Posterior vena cava (tissue), 2 donors: Measurements from ENCODE around the gene TNFRSF4. TPM values are rescaled to one million over a fixed set of nuclear protein-coding genes. Genes with fewer than 3 reads are reported as not detected.
A peak's percentile ranks its signal among the peaks of the same experiment; 100 is the strongest.

Experiments used
- DNase-seq: peaks from one replicate; pipeline ENCODE4 v3.0.0-alpha.2; 2020; ENCODE audit warnings: low spot score
- intact Hi-C, 2 donors: fragments of 100-400 bp; cut with DNase I; formaldehyde crosslinking; loops; one replicate each; pipeline versions ENCODE4 v1.14.1 to v1.14.2; 2022 to 2023
- total RNA-seq, 2 donors: library from RNA; stranded (reverse); fragmentation: NEBNext Ultra II Directional; extraction: Animal tissue kit (Norgen Biotek cat#: 25700); gene quantifications; one replicate each; pipeline ENCODE4 v1.2.1, GENCODE V29; 2021
- donor health status: DM: yes; HTN: yes; CAD: no.
- donor health status: DM: yes; HTN: yes; CAD: no.

TNFRSF4 gene
- total RNA-seq, 2 donors from 2014 or later: 2.0 to 2.8 TPM

GRCh38 chr1:1206966-1207531, 6.9 kb downstream of the TNFRSF4 start:
- DNase-seq: peak; percentile 67
- intact Hi-C loops: no loop called here

- intact Hi-C loops: no loop called here
Observed at GRCh38 chr1:1206376-1206965, 7.5 kb downstream of the TNFRSF4 start, which contains the start of gene TNFRSF18. Gene TNFRSF18 (minus strand): TSS chr1:1206592. CDS start chr1:1206571, 21 bp downstream.

GRCh38 chr1:1205769-1206375, 8.1 kb downstream of the TNFRSF4 start:
- intact Hi-C loops: no loop called here
- DNase-seq: no peak

More at GRCh38 chr1:1206376-1206965, 7.5 kb downstream of the TNFRSF4 start, which contains the start of gene TNFRSF18:
- no peak for DNase-seq

- DNase-seq: no peak
- intact Hi-C loops: no loop called here
Observed at GRCh38 chr1:1204998-1205768, 8.8 kb downstream of the TNFRSF4 start.

- intact Hi-C loops: no loop called here
- no peak for DNase-seq
Observed at GRCh38 chr1:1204425-1204920, 9.5 kb downstream of the TNFRSF4 start.

GRCh38 chr1:1203561-1204424, 10.2 kb downstream of the TNFRSF4 start:
- no peak for DNase-seq
- intact Hi-C loops: no loop called here

GRCh38 chr1:1202831-1203560, 11.0 kb downstream of the TNFRSF4 start:
- no peak for DNase-seq
- intact Hi-C loops: no loop called here

GRCh38 chr1:1200876-1201810, 12.8 kb downstream of the TNFRSF4 start:
- intact Hi-C loops: no loop called here
- peak; percentile 87 for DNase-seq

GRCh38 chr1:1199961-1200875, 13.7 kb downstream of the TNFRSF4 start:
- DNase-seq: peak; percentile 77
- intact Hi-C loops: no loop called here

GRCh38 chr1:1199141-1199960, 14.6 kb downstream of the TNFRSF4 start:
- DNase-seq: peak; percentile 78
- intact Hi-C loops: no loop called here

GRCh38 chr1:1198423-1199140, 15.4 kb downstream of the TNFRSF4 start:
- DNase-seq: peak; percentile 52
- intact Hi-C loops: no loop called here

- intact Hi-C loops: no loop called here
- DNase-seq: peak; percentile 76
Observed at GRCh38 chr1:1197551-1198422, 16.2 kb downstream of the TNFRSF4 start.

- intact Hi-C loops: no loop called here
- DNase-seq: peak; percentile 67
Observed at GRCh38 chr1:1197188-1197500, 16.8 kb downstream of the TNFRSF4 start.
